HepG2 (cell line): ENCODE measurements around the gene NFIL3. TPM values are rescaled to one million over a fixed set of nuclear protein-coding genes. Genes with fewer than 3 reads are reported as not detected.
A peak's percentile ranks its signal among the peaks of the same experiment; 100 is the strongest.

ENCODE experiments used
- DNMT3B ChIP-seq: conservative IDR thresholded peaks from 2 replicates; pipeline ENCODE4 v1.6.1; 2016; ENCODE audit warnings: missing biosample characterization, control low read depth
- DPF2 ChIP-seq: sonication (generic); formaldehyde crosslinking; IDR thresholded peaks from 2 replicates; pipeline ENCODE4 v1.4.0; 2020; ENCODE audit warnings: mild to moderate bottlenecking, low read depth, missing genetic modification reagents, borderline replicate concordance
- EP300 ChIP-seq, 3 experiments: sonication (generic) in 1 of 3; formaldehyde crosslinking in 1 of 3; IDR thresholded peaks; 2 replicates each; pipeline versions ENCODE4 v1.5.1 to v1.6.1; 2011 to 2020; ENCODE audit warnings: low read depth in 2 of 3, low read length in 2 of 3, borderline replicate concordance in 1 of 3, improper control_type of control experiment in 1 of 3, mild to moderate bottlenecking in 1 of 3, missing genetic modification reagents in 1 of 3, moderate library complexity in 1 of 3
- EZH2 ChIP-seq: conservative IDR thresholded peaks from 2 replicates; pipeline ENCODE4 v1.6.1; 2012; ENCODE audit warnings: mild to moderate bottlenecking, low read depth, low read length, moderate library complexity
- FOXA3 ChIP-seq: IDR thresholded peaks from 2 replicates; pipeline ENCODE4 v1.6.1; 2016; ENCODE audit warnings: missing genetic modification reagents, missing compliant biosample characterization
- GATA4 ChIP-seq: sonication (generic); IDR thresholded peaks from 2 replicates; pipeline ENCODE4 v1.6.1; 2016; ENCODE audit warnings: antibody characterized with exemption, low read depth, borderline replicate concordance
- GFI1 ChIP-seq: sonication (generic); formaldehyde crosslinking; IDR thresholded peaks from 2 replicates; pipeline ENCODE4 v1.5.0; 2020; ENCODE audit warnings: missing genetic modification reagents, mild to moderate bottlenecking, borderline replicate concordance
- GPN1 ChIP-seq: sonication (generic); formaldehyde crosslinking; IDR thresholded peaks from 2 replicates; pipeline ENCODE4 v1.5.1; 2020; ENCODE audit warnings: missing genetic modification reagents, borderline replicate concordance
- GZF1 ChIP-seq: sonication (generic); formaldehyde crosslinking; IDR thresholded peaks from 2 replicates; pipeline ENCODE4 v1.5.1; 2020; ENCODE audit warnings: mild to moderate bottlenecking, missing genetic modification reagents
- MBD4 ChIP-seq: IDR thresholded peaks from 2 replicates; pipeline ENCODE4 v1.6.1; 2012; ENCODE audit warnings: low read length, inconsistent platforms, borderline replicate concordance
- NCOA1 ChIP-seq: sonication (generic); formaldehyde crosslinking; IDR thresholded peaks from 2 replicates; pipeline ENCODE4 v1.9.0; 2021; ENCODE audit warnings: missing genetic modification reagents
- NFATC3 ChIP-seq: sonication (generic); formaldehyde crosslinking; IDR thresholded peaks from 2 replicates; pipeline ENCODE4 v1.5.1; 2020; ENCODE audit warnings: mild to moderate bottlenecking, missing genetic modification reagents
- NFYC ChIP-seq: IDR thresholded peaks from 2 replicates; pipeline ENCODE4 v1.6.1; 2016; ENCODE audit warnings: missing genetic modification reagents, missing compliant biosample characterization
- PCBP2 ChIP-seq: fragments of 200-400 bp; formaldehyde crosslinking; optimal IDR thresholded peaks from 2 replicates; pipeline ENCODE3; 2018; ENCODE audit warnings: low read length, low read depth; ENCODE audit not compliant: poor library complexity, severe bottlenecking
- SMARCC2 ChIP-seq: fragments of 450-650 bp; IDR thresholded peaks from 2 replicates; pipeline ENCODE4 v1.6.1; 2017; ENCODE audit warnings: antibody characterized with exemption, mild to moderate bottlenecking
- SOX6 ChIP-seq, 2 experiments: fragments of 450-650 bp in 1 of 2; sonication (generic) in 1 of 2; formaldehyde crosslinking in 1 of 2; IDR thresholded peaks; 2 replicates each; pipeline versions ENCODE4 v1.4.0 to v1.6.1; 2017 to 2020; ENCODE audit warnings: antibody characterized with exemption in 1 of 2, mild to moderate bottlenecking in 1 of 2, missing genetic modification reagents in 1 of 2
- STAT6 ChIP-seq: sonication (generic); formaldehyde crosslinking; IDR thresholded peaks from 2 replicates; pipeline ENCODE4 v1.4.0; 2020; ENCODE audit warnings: missing genetic modification reagents, mild to moderate bottlenecking, borderline replicate concordance
- TOPORS ChIP-seq: sonication (generic); formaldehyde crosslinking; IDR thresholded peaks from 2 replicates; pipeline ENCODE4 v1.8.0; 2023; ENCODE audit warnings: mild to moderate bottlenecking, missing genetic modification reagents
- ZBTB38 ChIP-seq: sonication (generic); formaldehyde crosslinking; IDR thresholded peaks from 2 replicates; pipeline ENCODE4 v1.5.1; 2020; ENCODE audit warnings: mild to moderate bottlenecking, missing genetic modification reagents
- ZMAT5 ChIP-seq: sonication (generic); formaldehyde crosslinking; IDR thresholded peaks from 2 replicates; pipeline ENCODE4 v1.5.0; 2020; ENCODE audit warnings: mild to moderate bottlenecking, low read depth, missing genetic modification reagents, borderline replicate concordance
- ZNF414 ChIP-seq: sonication (generic); formaldehyde crosslinking; IDR thresholded peaks from 2 replicates; pipeline ENCODE4 v1.5.0; 2020; ENCODE audit warnings: missing genetic modification reagents
- ZNF550 ChIP-seq: sonication (generic); formaldehyde crosslinking; IDR thresholded peaks from 2 replicates; pipeline ENCODE4 v1.4.0; 2020; ENCODE audit warnings: mild to moderate bottlenecking, missing genetic modification reagents, borderline replicate concordance
- ZNF577 ChIP-seq: sonication (generic); formaldehyde crosslinking; IDR thresholded peaks from 2 replicates; pipeline ENCODE4 v1.4.0; 2020; ENCODE audit warnings: mild to moderate bottlenecking, low read depth, missing genetic modification reagents, borderline replicate concordance
- ZNF605 ChIP-seq: sonication (generic); formaldehyde crosslinking; IDR thresholded peaks from 2 replicates; pipeline ENCODE4 v1.8.0; 2022; ENCODE audit warnings: mild to moderate bottlenecking, missing genetic modification reagents
- ZNF607 ChIP-seq: sonication (generic); formaldehyde crosslinking; IDR thresholded peaks from 2 replicates; pipeline ENCODE4 v1.5.1; 2020; ENCODE audit warnings: missing genetic modification reagents, mild to moderate bottlenecking, borderline replicate concordance
- ZNF652 ChIP-seq: IDR thresholded peaks from 2 replicates; pipeline ENCODE4 v1.6.1; 2016; ENCODE audit warnings: low read depth, borderline replicate concordance
- ZNF709 ChIP-seq: sonication (generic); formaldehyde crosslinking; IDR thresholded peaks from 2 replicates; pipeline ENCODE4 v1.5.0; 2020; ENCODE audit warnings: mild to moderate bottlenecking, missing genetic modification reagents
- polyA plus RNA-seq, 8 experiments: library from polyadenylated mRNA; depleted of rRNA in 3 of 8; stranded (reverse) in 7 of 8; unstranded in 1 of 8; fragments of >200 nt; fragmentation: Illumina TruSeq in 4 of 8; extraction: Trizol in 4 of 8; gene quantifications; 2 replicates each; pipeline versions ENCODE4 v1.2.1 to v1.2.3, GENCODE V29; 2011 to 2016; ENCODE audit warnings: low read depth in 4 of 8, missing spikeins in 1 of 8, mixed read lengths in 1 of 8; ENCODE audit not compliant: insufficient read depth in 1 of 8
- total RNA-seq, 5 experiments: library from RNA; depleted of rRNA; stranded (reverse); fragments of >200 nt; fragmentation: Illumina TruSeq; extraction: Trizol; gene quantifications; 2 replicates each; pipeline ENCODE4 v1.2.3, GENCODE V29; 2016; ENCODE audit warnings: low read depth in 1 of 5

Gene NFIL3
- total and polyA plus RNA-seq, 2 of the 13 experiments (the other 11 are each of a cell fraction or from before 2014, with no cell fraction given) = 46.6 to 54.2 TPM

- TF ChIP-seq STAT6 (no peak), ZNF550 (CRISPR knock-in tag) (no peak), GPN1 (CRISPR knock-in tag) (no peak), MBD4 (no peak), ZNF577 (no peak), PCBP2 (no peak), TOPORS (no peak), NCOA1 (no peak), EZH2 (no peak), ZNF652 (no peak), ZNF709 (0 out of 2 replicates have a peak, but pooled peaks have one; percentile 7), NFYC (CRISPR knock-in tag) (no peak), ZNF607 (no peak; the same call in 1 of the 2 replicates), GATA4 (no peak), GFI1 (CRISPR knock-in tag) (no peak), DPF2 (no peak), FOXA3 (CRISPR knock-in tag) (no peak), SOX6 (IDR thresholded peaks at IDR 0.05) (no peak), SOX6 (CRISPR knock-in tag; IDR thresholded peaks at IDR 0.05) (no peak), ZMAT5 (CRISPR knock-in tag) (no peak), ZNF414 (CRISPR knock-in tag) (no peak), DNMT3B (CRISPR knock-in tag) (no peak), SMARCC2 (no peak), NFATC3 (CRISPR knock-in tag) (0 out of 2 replicates have a peak, but pooled peaks have one; percentile 48), ZNF605 (CRISPR knock-in tag) (0 out of 2 replicates have a peak, but pooled peaks have one; percentile 41), EP300 (IDR thresholded peaks at IDR 0.05; ENCODE audit: low read depth in 2 of 2, low read length in 2 of 2) (no peak), EP300 (CRISPR knock-in tag; IDR thresholded peaks at IDR 0.05; ENCODE audit: borderline replicate concordance) (no peak), ZBTB38 (peak; percentile 74), GZF1 (no peak)
These were observed 61.5 kb downstream of the NFIL3 start (continued) for GRCh38 chr9:91362051-91362611.
